Activated T-helper 1 cell treated with anti-CD3 and anti-CD28 coated beads, Interleukin-12 subunit alpha, Interleukin-12 subunit beta, Interleukin-2, Interleukin-4 antibody, amounts not matched to agents 30 ng/mL and 10 ng/mL and 1 ng/mL, durations not matched to agents 14 hours and 24 hours and 36 hours (primary cell): ENCODE measurements around the gene ESR1. TPM values are rescaled to one million over a fixed set of nuclear protein-coding genes. Genes with fewer than 3 reads are reported as not detected.
"Not testable (repeated sequence)": the region's sequence is repeated elsewhere in the genome, so short reads cannot be mapped to it uniquely, and the experiment has no call there.

Experiments used
- DNase-seq: peaks from one replicate; pipeline ENCODE4 v3.0.0; 2021; ENCODE audit warnings: low spot score
- H3K27ac Mint-ChIP-seq: one replicate; pipeline ENCODE4 v1.8.0; 2021; ENCODE audit warnings: mild to moderate bottlenecking, mixed read lengths
- H3K27me3 Mint-ChIP-seq: one replicate; pipeline ENCODE4 v1.8.0; 2022; ENCODE audit warnings: mild to moderate bottlenecking, moderate library complexity, mixed read lengths; ENCODE audit not compliant: insufficient read depth
- H3K36me3 Mint-ChIP-seq: one replicate; pipeline ENCODE4 v1.8.0; 2021; ENCODE audit warnings: low read depth, mixed read lengths
- H3K4me1 Mint-ChIP-seq: one replicate; pipeline ENCODE4 v1.8.0; 2021; ENCODE audit warnings: low read depth, mixed read lengths
- H3K4me3 Mint-ChIP-seq: one replicate; pipeline ENCODE4 v1.8.0; 2021; ENCODE audit warnings: mild to moderate bottlenecking, moderate library complexity, mixed read lengths
- H3K9me3 Mint-ChIP-seq: one replicate; pipeline ENCODE4 v1.8.0; 2021; ENCODE audit warnings: mixed read lengths
- intact Hi-C: fragments of 100-400 bp; cut with micrococcal nuclease; formaldehyde crosslinking; loops from one replicate; pipeline ENCODE4 v1.15.1; 2024
- total RNA-seq: library from RNA; stranded (reverse); gene quantifications from 2 replicates; pipeline ENCODE4 v1.2.3, GENCODE V29; 2022

The ESR1 gene
- total RNA-seq, 1 donor from 2014 or later, result 0.34 TPM

- Mint-ChIP-seq H3K4me1 (no peaks in the 10 kb centered on the region), H3K4me3 (no peak overlapping the region), H3K36me3 (no peaks in the 10 kb centered on the region), H3K27ac (no peak overlapping the region), H3K27me3 (peaks cover 3% of the 10 kb centered on the region), H3K9me3 (no peaks in the 10 kb centered on the region)
- no peak for DNase-seq
- intact Hi-C loops, result no loop called here
These were observed 70.0 kb downstream of the ESR1 start for GRCh38 chr6:151877458-151877857.

- no peak for DNase-seq
- Mint-ChIP-seq H3K4me3 (no peak overlapping the region), H3K36me3 (no peaks in the 10 kb centered on the region), H3K27me3 (peaks cover 3% of the 10 kb centered on the region), H3K9me3 (no peaks in the 10 kb centered on the region), H3K4me1 (no peaks in the 10 kb centered on the region), H3K27ac (no peak overlapping the region)
- intact Hi-C loops, result no loop called here
These were observed 73.7 kb downstream of the ESR1 start for GRCh38 chr6:151881231-151881630.

GRCh38 chr6:151882206-151882605 is 74.7 kb downstream of the ESR1 start:
- DNase-seq, result no peak
- Mint-ChIP-seq H3K9me3 (no peaks in the 10 kb centered on the region), H3K27ac (no peak overlapping the region), H3K4me3 (no peak overlapping the region), H3K36me3 (no peaks in the 10 kb centered on the region), H3K27me3 (peaks cover 3% of the 10 kb centered on the region), H3K4me1 (no peaks in the 10 kb centered on the region)
- intact Hi-C loops, result no loop called here

GRCh38 chr6:151885234-151885633 is 77.8 kb downstream of the ESR1 start:
- Mint-ChIP-seq H3K4me1 (no peaks in the 10 kb centered on the region), H3K27ac (no peak overlapping the region), H3K27me3 (peaks cover 4% of the 10 kb centered on the region), H3K4me3 (no peak overlapping the region), H3K9me3 (no peaks in the 10 kb centered on the region), H3K36me3 (no peaks in the 10 kb centered on the region)
- intact Hi-C loops, result no loop called here
- no peak for DNase-seq

- no peak for DNase-seq
- Mint-ChIP-seq H3K27me3 (peaks cover 4% of the 10 kb centered on the region), H3K4me1 (no peaks in the 10 kb centered on the region), H3K27ac (no peak overlapping the region), H3K9me3 (peaks cover under 1% of the 10 kb centered on the region), H3K4me3 (no peak overlapping the region), H3K36me3 (no peaks in the 10 kb centered on the region)
- intact Hi-C loops, result no loop called here
These were observed 84.0 kb downstream of the ESR1 start for GRCh38 chr6:151891524-151891923.

- H3K4me1 Mint-ChIP-seq, H3K4me3 Mint-ChIP-seq, H3K36me3 Mint-ChIP-seq, H3K9me3 Mint-ChIP-seq, H3K27ac Mint-ChIP-seq, intact Hi-C loops, DNase-seq, H3K27me3 Mint-ChIP-seq: not testable (repeated sequence)
These were observed 86.9 kb downstream of the ESR1 start for GRCh38 chr6:151894426-151894825.

- H3K9me3 Mint-ChIP-seq, H3K27ac Mint-ChIP-seq, H3K4me3 Mint-ChIP-seq, H3K27me3 Mint-ChIP-seq, DNase-seq, H3K36me3 Mint-ChIP-seq, intact Hi-C loops, H3K4me1 Mint-ChIP-seq: not testable (repeated sequence)
These were observed 91.7 kb downstream of the ESR1 start for GRCh38 chr6:151899221-151899620.

- H3K27me3 Mint-ChIP-seq, H3K36me3 Mint-ChIP-seq, H3K9me3 Mint-ChIP-seq, H3K27ac Mint-ChIP-seq, H3K4me3 Mint-ChIP-seq, intact Hi-C loops, DNase-seq, H3K4me1 Mint-ChIP-seq: not testable (repeated sequence)
These were observed 92.3 kb downstream of the ESR1 start for GRCh38 chr6:151899796-151900195.

- H3K36me3 Mint-ChIP-seq, result no peaks in the 10 kb centered on the region
- no peak for DNase-seq
- peaks cover under 1% of the 10 kb centered on the region for H3K27me3 Mint-ChIP-seq
- no peak overlapping the region for H3K4me3 Mint-ChIP-seq
- no peak overlapping the region for H3K27ac Mint-ChIP-seq
- peaks cover 9% of the 10 kb centered on the region for H3K9me3 Mint-ChIP-seq
- H3K4me1 Mint-ChIP-seq, result no peaks in the 10 kb centered on the region
- intact Hi-C loops, result no loop called here
These were observed 92.8 kb downstream of the ESR1 start for GRCh38 chr6:151900256-151900655.

- H3K4me3 Mint-ChIP-seq, result no peak overlapping the region
- no peaks in the 10 kb centered on the region for H3K36me3 Mint-ChIP-seq
- H3K27me3 Mint-ChIP-seq, result peaks cover 1% of the 10 kb centered on the region
- intact Hi-C loops, result no loop called here
- H3K27ac Mint-ChIP-seq, result no peak overlapping the region
- H3K4me1 Mint-ChIP-seq, result no peaks in the 10 kb centered on the region
- H3K9me3 Mint-ChIP-seq, result peaks cover 9% of the 10 kb centered on the region
- no peak for DNase-seq
These were observed 93.5 kb downstream of the ESR1 start for GRCh38 chr6:151901009-151901411.

GRCh38 chr6:151904631-151905030 is 97.1 kb downstream of the ESR1 start:
- no peaks in the 10 kb centered on the region for H3K36me3 Mint-ChIP-seq
- H3K4me3 Mint-ChIP-seq, result no peak overlapping the region
- peaks cover 1% of the 10 kb centered on the region for H3K27me3 Mint-ChIP-seq
- no peaks in the 10 kb centered on the region for H3K9me3 Mint-ChIP-seq
- DNase-seq, result no peak
- H3K4me1 Mint-ChIP-seq, result no peaks in the 10 kb centered on the region
- intact Hi-C loops, result no loop called here
- no peak overlapping the region for H3K27ac Mint-ChIP-seq

GRCh38 chr6:151905072-151905471 is 97.6 kb downstream of the ESR1 start:
- Mint-ChIP-seq H3K9me3 (no peaks in the 10 kb centered on the region), H3K36me3 (no peaks in the 10 kb centered on the region), H3K4me3 (no peak overlapping the region), H3K27ac (no peak overlapping the region), H3K27me3 (peaks cover 1% of the 10 kb centered on the region), H3K4me1 (no peaks in the 10 kb centered on the region)
- intact Hi-C loops, result no loop called here
- DNase-seq, result no peak

- peaks cover 1% of the 10 kb centered on the region for H3K27me3 Mint-ChIP-seq
- DNase-seq, result no peak
- no peaks in the 10 kb centered on the region for H3K36me3 Mint-ChIP-seq
- no peaks in the 10 kb centered on the region for H3K9me3 Mint-ChIP-seq
- intact Hi-C loops, result no loop called here
- no peaks in the 10 kb centered on the region for H3K4me1 Mint-ChIP-seq
- H3K27ac Mint-ChIP-seq, result no peak overlapping the region
- H3K4me3 Mint-ChIP-seq, result no peak overlapping the region
These were observed 98.4 kb downstream of the ESR1 start for GRCh38 chr6:151905854-151906253.

GRCh38 chr6:151911401-151911800 is 103.9 kb downstream of the ESR1 start:
- H3K36me3 Mint-ChIP-seq, result no peaks in the 10 kb centered on the region
- intact Hi-C loops, result no loop called here
- peaks cover 4% of the 10 kb centered on the region for H3K27me3 Mint-ChIP-seq
- H3K4me1 Mint-ChIP-seq, result no peaks in the 10 kb centered on the region
- no peak for DNase-seq
- H3K9me3 Mint-ChIP-seq, result no peaks in the 10 kb centered on the region
- no peak overlapping the region for H3K4me3 Mint-ChIP-seq
- H3K27ac Mint-ChIP-seq, result no peak overlapping the region
